ENCODE results near the gene DDX59.

Gene DDX59

DNA sequence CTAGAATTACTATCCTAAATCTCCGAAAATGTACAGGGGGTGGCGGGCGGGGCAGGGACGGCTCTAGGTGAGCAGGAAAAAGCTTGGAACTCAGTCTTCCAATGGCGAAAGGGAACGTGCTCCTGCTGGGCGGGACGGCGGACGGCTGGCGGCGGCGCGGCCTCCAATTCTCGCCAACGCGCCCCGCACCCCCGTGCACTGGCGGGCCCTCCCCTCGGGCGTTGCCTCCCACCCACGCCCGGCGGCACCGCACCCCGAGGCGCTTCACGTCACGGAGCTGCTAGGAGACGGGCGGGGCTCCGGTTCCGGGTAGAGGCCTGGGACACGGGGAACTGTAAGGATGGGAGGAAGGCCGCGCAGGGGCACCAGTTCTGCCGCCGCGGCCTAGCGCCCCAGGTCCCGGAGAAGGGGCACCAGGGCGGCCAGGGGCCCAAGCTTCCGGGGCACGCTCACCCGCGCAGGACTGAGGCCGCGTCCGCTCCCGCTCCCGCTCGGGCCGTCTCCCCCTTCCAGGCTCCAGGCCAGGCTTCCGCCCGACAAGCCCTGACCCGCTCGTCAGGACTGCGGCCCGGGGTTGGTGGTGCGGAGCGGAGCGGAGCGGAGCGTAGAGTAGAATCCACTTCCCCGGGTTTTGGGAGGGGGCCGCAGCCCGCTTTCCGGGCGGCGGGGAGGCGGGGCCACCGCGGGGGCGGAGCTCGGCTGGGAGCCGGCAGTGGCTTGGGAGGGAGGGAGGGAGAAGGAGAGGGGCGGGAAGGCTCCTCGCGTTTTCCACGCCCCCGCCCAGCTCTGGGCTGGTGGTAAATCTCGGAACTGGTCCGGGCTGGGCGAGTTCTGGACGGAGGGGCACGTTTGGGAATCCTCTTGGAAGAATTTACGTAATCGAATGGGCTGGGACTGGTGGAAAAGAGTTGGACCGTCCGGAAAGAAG is at the start of gene DDX59:
TSS of gene DDX59 (minus strand) at position 594 of the 928 bp plus-strand sequence. CDS start 3,167 bp downstream, outside the sequence.
- peak; percentile 65 for FAIRE-seq

DNA sequence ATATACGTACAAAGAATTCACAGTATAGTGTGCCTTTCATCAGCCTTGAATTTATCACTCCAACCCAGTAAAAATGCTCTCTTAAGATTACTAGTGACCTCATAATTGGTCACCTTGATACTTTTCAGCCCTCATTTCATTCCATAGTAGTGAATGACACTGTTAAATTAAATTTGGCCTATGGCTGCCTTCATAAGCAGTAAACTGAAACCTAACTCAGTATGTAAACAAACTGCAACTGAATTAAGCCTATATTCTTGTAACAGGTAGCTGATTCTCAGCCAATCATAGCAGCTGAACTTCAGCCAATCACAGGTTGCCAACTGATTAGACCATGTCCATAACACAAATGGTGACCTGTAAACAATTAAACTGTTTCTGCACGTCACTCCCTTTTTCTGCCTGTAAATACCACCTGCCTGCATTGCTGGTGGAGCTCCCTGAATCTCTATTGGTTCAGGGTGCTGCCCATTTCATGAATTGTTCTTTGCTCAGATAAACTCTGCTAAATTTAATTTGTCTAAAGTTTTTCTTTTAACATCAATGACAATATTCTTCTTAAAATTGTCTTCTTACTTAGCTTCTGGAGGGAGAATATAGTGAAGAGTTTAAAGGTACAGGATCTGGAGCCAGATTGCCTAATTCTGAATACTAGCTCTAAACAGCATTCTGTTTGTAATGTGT is 44.9 kb upstream of the DDX59 start:
- no peak for FAIRE-seq

- no peak for FAIRE-seq
These were observed 40.5 kb upstream of the DDX59 start for GRCh38 chr1:200710166-200710565.

DNA sequence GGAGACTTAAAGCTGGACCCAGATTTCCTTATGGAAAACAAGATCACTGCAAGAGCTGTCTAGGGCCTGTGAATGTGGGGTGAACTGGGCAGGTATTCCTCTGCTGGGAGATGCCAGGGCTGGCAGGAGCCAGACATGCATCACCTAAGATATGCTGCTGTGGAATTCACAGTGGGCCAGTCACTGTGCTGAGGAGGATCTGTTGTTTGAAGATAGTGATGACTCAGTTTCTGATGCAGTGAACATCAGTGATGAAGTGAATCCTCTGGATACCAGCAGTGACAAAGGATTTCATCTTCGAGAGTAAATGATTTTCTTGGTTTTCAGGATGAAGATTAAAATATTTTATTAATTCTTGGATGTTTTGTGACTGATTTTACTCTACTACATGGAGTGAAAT is 39.1 kb upstream of the DDX59 start:
- FAIRE-seq = no peak

- no peak for FAIRE-seq
These were observed 38.5 kb upstream of the DDX59 start for GRCh38 chr1:200708161-200708560.

GRCh38 chr1:200707116-200707515 is 37.4 kb upstream of the DDX59 start:
- FAIRE-seq = no peak

- no peak for FAIRE-seq
These were observed 36.6 kb upstream of the DDX59 start for GRCh38 chr1:200706111-200706814.

DNA sequence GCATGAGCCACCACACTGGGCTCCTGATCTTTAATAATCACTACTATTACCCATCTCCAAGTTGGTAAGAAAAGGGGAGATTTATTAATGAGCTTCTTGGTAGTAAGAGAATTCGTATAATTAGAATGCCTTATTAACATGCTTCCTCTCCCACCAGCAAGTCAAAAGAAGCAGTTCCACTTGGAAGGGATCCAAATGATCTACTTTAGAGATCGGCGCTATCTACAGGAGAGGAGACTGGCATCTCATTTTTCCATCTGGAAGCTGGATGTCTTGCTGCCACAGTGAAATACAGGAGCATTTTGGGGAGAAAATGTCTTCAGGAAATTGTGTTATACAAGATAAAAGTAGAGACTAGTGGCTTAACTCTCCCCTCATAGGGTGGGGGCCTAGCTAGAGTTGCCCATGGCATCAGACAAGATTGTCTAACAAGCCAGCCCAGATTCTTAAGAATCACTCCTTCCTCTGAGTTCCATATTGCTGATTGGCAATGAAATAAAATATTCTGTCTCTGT is 35.3 kb upstream of the DDX59 start:
- FAIRE-seq = no peak

DNA sequence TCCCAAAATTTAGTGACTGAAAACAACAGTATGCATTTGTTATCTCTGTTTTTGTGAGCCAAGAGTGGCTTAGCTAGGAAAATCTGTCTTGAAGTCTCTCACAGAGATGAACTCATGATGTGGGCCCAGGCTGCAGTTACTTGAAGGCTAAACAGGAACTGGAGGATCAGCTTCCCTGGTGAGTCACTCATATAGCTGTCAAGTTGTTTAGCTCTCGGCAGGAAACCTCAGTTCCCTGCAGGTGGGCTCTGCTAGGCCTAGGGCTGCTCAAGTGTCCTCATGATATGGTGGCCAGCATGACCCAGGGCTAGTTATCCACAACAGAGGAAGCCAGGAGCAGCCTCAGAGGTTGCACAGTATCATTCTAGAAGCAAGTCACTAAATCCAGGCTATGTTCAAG is 30.2 kb upstream of the DDX59 start:
- no peak for FAIRE-seq

- no peak for FAIRE-seq
These were observed 25.0 kb upstream of the DDX59 start for GRCh38 chr1:200694738-200695137.

DNA sequence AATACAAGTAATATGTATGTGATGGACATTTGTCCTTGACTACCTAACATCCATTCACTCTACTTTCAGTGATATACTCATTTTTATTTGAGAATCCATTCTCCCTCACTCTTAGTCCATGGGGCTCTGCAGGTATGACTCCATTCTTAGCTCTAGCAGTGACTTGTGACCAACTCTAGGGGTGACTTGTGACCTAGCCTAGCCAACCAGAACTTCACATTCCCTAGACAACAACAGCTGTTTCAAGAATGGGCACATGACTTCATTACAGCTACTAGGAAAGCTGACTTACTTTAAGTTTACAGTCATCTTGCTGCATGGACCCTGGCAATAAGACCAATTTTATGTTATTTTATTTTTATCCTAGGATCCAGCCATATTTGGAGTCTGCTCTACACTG is 23.6 kb upstream of the DDX59 start:
- FAIRE-seq = no peak

DNA sequence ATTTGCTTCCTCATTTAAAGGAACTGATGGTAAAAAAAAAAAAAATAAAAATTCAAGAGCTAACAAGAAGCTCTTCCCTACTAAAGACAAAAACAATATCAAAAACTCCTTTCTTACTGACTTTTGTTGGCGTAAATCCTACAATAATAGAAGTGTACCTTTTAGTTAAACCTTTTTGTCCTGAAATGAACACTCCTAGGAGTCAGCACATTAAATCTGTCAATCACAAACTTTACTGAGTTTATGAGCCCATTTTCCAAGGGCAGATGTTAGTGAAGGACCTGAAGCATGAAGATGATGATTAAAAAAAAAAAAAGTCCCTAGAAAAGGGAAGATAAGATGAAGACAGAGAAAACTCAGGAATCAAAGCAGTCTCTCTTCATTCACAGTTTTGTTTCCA is 22.6 kb upstream of the DDX59 start:
- no peak for FAIRE-seq

DNA sequence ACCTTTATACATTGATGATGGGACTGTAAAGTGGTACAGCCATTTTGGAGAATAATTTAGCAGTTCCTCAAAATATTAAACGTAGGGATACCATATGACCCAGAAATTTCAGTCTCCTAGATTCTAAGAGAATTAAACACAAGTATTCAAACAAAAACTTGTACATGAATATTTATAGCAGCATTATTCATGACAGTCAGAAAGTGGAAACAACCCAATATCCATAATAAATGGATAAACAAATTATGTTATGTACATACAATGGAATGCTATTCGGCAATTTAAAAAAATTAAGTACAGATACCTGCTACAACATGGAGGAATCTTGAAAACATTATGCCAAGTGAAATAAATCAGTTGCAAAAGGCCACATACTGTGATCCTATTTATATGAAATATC is 16.9 kb upstream of the DDX59 start:
- FAIRE-seq = no peak

GRCh38 chr1:200684015-200684414 is 14.3 kb upstream of the DDX59 start:
- FAIRE-seq = no peak

GRCh38 chr1:200683298-200683697 is 13.6 kb upstream of the DDX59 start:
- no peak for FAIRE-seq

GRCh38 chr1:200681231-200681630 is 11.5 kb upstream of the DDX59 start:
- no peak for FAIRE-seq

- no peak for FAIRE-seq
These were observed 7.1 kb upstream of the DDX59 start for GRCh38 chr1:200676829-200677228.

- no peak for FAIRE-seq
These were observed 5.8 kb upstream of the DDX59 start for GRCh38 chr1:200675588-200675852.

GRCh38 chr1:200674838-200675587 is 5.3 kb upstream of the DDX59 start:
- no peak for FAIRE-seq

GRCh38 chr1:200673952-200674823 is 4.5 kb upstream of the DDX59 start:
- no peak for FAIRE-seq

- peak; percentile 48 for FAIRE-seq
These were observed 1.6 kb upstream of the DDX59 start for GRCh38 chr1:200671235-200671786.
